Psoas muscle (tissue), 8 donors: ENCODE measurements around the gene DISC1. TPM values are rescaled to one million over a fixed set of nuclear protein-coding genes. Genes with fewer than 3 reads are reported as not detected.

Source experiments
- ATAC-seq, 4 donors: fragments of 200-7000 bp; cut with Tn5 transposase; one replicate each; pipeline ENCODE4 v1.9.1; 2020; ENCODE audit warnings: moderate library complexity in 3 of 4, mild to moderate bottlenecking in 2 of 4
- DNase-seq, 2 donors: peaks; one replicate each; pipeline ENCODE4 v3.0.0-alpha.2; 2020
- H3K27ac ChIP-seq: fragments of 200-600 bp; one replicate; pipeline ENCODE4 v1.8.0; 2022
- H3K27me3 ChIP-seq, 3 donors: fragments of 200-600 bp in 1 of 3; one replicate each; pipeline versions ENCODE4 v1.6.1 to v1.8.0; 2013 to 2022; ENCODE audit warnings: low read length in 2 of 3, mild to moderate bottlenecking in 2 of 3, moderate library complexity in 1 of 3; ENCODE audit not compliant: insufficient read depth in 3 of 3
- H3K36me3 ChIP-seq, 2 donors: fragments of 200-600 bp in 1 of 2; one replicate each; pipeline versions ENCODE4 v1.6.1 to v1.8.0; 2013 to 2022; ENCODE audit warnings: low read depth in 1 of 2, mild to moderate bottlenecking in 1 of 2, moderate library complexity in 1 of 2; ENCODE audit not compliant: insufficient read depth in 1 of 2
- H3K4me1 ChIP-seq: fragments of 200-600 bp; one replicate; pipeline ENCODE4 v1.8.0; 2022
- H3K4me3 ChIP-seq: fragments of 200-600 bp; one replicate; pipeline ENCODE4 v1.8.0; 2022; ENCODE audit warnings: mild to moderate bottlenecking
- H3K9me3 ChIP-seq: fragments of 200-600 bp; one replicate; pipeline ENCODE4 v1.8.0; 2022
- WGBS, 3 donors: extraction: QIAGEN DNeasy Blood & Tissue Kit; methylation state at CpG; one replicate each; pipeline versions ENCODE4 v1.1.6 to v1.1.7; 2013; 5-methylcytosine and 5-hydroxymethylcytosine counted together
- intact Hi-C, 2 donors: fragments of 100-400 bp; cut with DNase I; formaldehyde crosslinking; loops; one replicate each; pipeline versions ENCODE4 v1.11.0 to v1.14.2; 2022
- polyA plus RNA-seq, 3 donors: library from polyadenylated mRNA; stranded (reverse); fragments of 200-250 nt; gene quantifications; one replicate each; pipeline ENCODE4 v1.2.3, GENCODE V29; 2013
- total RNA-seq, 4 donors: library from RNA; stranded (reverse); fragmentation: NEBNext Ultra II Directional in 2 of 4; extraction: Animal tissue kit (Norgen Biotek cat#: 25700) in 2 of 4; gene quantifications; one replicate each; pipeline versions ENCODE4 v1.2.1 to v1.2.4, GENCODE V29; 2021 to 2023
- TF ChIP-seq, protein P1 (sequence below): fragments of 200-600 bp; IDR thresholded peaks from one replicate; pipeline ENCODE4 v1.8.0; 2022; ENCODE audit warnings: antibody characterized with exemption
- donor health status: healthy with polysubstance abuse.
- donor health status: DM: no; HTN: no; CAD: no; lungs with moderate emphysema.
- donor health status: Bipolar disorder and iron deficiency.
- donor health status: healthy.
- donor health status: DM: yes; HTN: yes; CAD: no.
- donor health status: DM: no; HTN: no; CAD: no.
- donor health status: DM: no; HTN: no; CAD: no.
- donor health status: DM: yes; HTN: yes; CAD: no.

DISC1 gene
- total and polyA plus RNA-seq, 7 donors = 0.35 to 2.8 (median 1.6) TPM

DNA sequence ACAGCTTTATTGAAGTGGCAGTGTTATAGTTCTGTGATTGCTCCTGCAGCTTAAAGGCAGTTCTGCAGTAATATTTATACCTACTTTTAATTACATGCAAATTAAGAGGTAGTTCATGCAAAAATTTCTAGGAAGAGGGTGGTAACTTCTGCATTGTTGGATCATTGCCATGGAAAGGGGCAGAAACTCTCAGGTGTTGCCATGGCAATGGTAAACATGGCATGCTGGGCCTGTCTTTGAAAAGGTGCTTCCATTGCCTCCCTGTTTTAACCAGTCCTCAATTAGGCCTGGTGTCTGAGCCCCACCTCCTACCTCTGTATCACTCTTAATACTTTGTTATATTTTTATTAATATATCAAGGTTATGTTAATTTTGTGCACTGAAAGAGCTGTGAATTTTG lies 104.7 kb downstream of the DISC1 start:
- no peak for ATAC-seq
- intact Hi-C loops = no loop called here
- H3K36me3 ChIP-seq = no peaks in the 10 kb centered on the region
- no peak for DNase-seq
- no peak overlapping the region for H3K4me3 ChIP-seq
- no peaks in the 10 kb centered on the region for H3K27me3 ChIP-seq
- no peaks in the 10 kb centered on the region for H3K4me1 ChIP-seq
- H3K9me3 ChIP-seq = peaks cover 5% of the 10 kb centered on the region
- TF ChIP-seq, protein P1, sequence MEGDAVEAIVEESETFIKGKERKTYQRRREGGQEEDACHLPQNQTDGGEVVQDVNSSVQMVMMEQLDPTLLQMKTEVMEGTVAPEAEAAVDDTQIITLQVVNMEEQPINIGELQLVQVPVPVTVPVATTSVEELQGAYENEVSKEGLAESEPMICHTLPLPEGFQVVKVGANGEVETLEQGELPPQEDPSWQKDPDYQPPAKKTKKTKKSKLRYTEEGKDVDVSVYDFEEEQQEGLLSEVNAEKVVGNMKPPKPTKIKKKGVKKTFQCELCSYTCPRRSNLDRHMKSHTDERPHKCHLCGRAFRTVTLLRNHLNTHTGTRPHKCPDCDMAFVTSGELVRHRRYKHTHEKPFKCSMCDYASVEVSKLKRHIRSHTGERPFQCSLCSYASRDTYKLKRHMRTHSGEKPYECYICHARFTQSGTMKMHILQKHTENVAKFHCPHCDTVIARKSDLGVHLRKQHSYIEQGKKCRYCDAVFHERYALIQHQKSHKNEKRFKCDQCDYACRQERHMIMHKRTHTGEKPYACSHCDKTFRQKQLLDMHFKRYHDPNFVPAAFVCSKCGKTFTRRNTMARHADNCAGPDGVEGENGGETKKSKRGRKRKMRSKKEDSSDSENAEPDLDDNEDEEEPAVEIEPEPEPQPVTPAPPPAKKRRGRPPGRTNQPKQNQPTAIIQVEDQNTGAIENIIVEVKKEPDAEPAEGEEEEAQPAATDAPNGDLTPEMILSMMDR = no peak
- no peak overlapping the region for H3K27ac ChIP-seq

DNA sequence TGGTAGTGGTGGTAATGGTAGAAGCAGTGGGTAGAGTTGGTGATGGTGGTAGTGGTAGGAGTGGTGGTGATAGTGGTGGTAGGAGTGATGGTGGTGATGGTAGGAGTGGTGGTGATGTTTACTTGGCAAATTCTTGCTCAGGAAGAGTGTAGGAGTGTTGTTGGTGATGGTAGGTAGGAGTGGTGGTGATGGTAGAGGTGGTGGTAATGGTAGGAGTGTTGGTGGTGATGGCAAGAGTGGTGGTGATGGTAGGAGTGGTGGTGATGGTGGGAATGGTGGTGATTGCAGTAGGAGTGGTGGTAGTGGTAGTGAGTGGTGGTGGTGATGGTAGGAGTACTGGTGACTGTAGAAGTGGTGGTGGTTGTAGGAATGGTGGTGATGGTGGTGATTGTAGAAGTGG lies 106.5 kb downstream of the DISC1 start:
- Histone ChIP-seq H3K4me3 (no peak overlapping the region), H3K27ac (no peak overlapping the region), H3K27me3 (no peaks in the 10 kb centered on the region), H3K9me3 (peaks cover 5% of the 10 kb centered on the region), H3K4me1 (no peaks in the 10 kb centered on the region), H3K36me3 (no peaks in the 10 kb centered on the region)
- DNase-seq (no peak), ATAC-seq (no peak)
- TF ChIP-seq, protein P1 = no peak
- intact Hi-C loops = no loop called here

DNA sequence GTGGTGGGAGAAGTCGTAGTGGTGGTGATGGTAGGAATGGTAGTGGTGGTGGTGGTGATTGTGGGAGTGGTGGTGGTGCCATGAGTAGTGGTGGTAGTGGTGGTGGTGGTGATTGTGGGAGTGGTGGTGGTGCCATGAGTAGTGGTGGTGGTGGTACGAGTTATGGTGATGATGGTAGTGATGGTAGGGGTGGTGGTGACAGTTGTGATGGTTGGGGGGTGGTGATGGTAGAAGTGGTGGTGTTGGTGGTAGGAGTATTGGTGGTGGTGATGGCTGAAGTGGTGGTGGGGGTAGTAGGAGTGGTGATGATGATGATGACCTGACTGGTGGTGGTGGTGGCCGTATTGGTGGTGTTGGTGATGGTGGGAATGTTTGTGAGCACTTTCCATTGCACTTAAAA lies 107.1 kb downstream of the DISC1 start:
- Histone ChIP-seq H3K27ac (no peak overlapping the region), H3K9me3 (peaks cover 5% of the 10 kb centered on the region), H3K4me1 (no peaks in the 10 kb centered on the region), H3K27me3 (no peaks in the 10 kb centered on the region), H3K4me3 (no peak overlapping the region), H3K36me3 (no peaks in the 10 kb centered on the region)
- TF ChIP-seq, protein P1 = no peak
- DNase-seq (no peak), ATAC-seq (no peak)
- intact Hi-C loops = no loop called here
- WGBS, 3 donors = 88 to 100% (median 99%) methylated on average over 3 of the region's 3 CpGs

DNA sequence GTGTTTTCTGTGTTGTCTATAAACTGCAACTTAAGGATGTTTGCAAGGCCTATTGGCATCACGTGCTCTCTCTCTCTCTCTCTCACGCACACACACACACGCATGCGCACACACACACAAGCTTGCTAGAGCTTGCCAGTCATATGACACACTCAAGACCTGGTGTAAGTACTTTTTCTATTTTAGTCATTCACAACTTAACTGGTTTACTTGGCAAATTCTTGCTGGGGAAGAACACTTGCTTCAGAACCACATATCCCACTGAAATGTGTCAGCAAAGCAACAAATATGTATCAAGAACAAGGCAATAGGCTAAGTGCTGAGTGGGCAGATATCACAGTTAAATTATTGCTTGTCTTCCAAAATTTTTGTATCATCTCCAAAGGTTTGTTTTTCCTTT lies 107.8 kb downstream of the DISC1 start:
- DNase-seq (no peak), ATAC-seq (no peak)
- Histone ChIP-seq H3K4me3 (no peak overlapping the region), H3K27ac (no peak overlapping the region), H3K9me3 (peaks cover 5% of the 10 kb centered on the region), H3K36me3 (no peaks in the 10 kb centered on the region), H3K27me3 (no peaks in the 10 kb centered on the region), H3K4me1 (no peaks in the 10 kb centered on the region)
- 80 to 96% (median 81%) methylated on average over 4 of the region's 4 CpGs for WGBS, 3 donors
- intact Hi-C loops = no loop called here
- TF ChIP-seq, protein P1 = no peak

DNA sequence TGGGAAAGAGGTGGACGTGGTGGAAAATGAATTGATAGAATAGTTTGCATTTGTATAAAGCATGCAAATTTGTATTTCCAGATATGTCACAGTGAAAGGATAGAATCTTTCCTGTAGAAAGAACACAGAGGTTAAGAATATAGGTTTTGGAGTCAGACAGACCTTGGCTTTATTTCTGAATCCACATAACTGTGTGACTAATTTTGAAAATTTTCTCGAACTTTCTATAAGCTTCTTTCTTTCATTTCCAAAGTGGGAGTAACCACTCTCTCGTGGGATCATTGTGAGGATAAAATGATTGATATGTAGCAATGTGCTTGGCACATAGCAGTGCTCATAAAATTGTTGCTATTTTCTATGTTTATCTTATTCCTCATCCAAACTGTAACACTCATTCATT lies 108.8 kb downstream of the DISC1 start:
- H3K36me3 ChIP-seq = no peaks in the 10 kb centered on the region
- H3K27me3 ChIP-seq = no peaks in the 10 kb centered on the region
- H3K9me3 ChIP-seq = peaks cover 5% of the 10 kb centered on the region
- DNase-seq = no peak
- no peaks in the 10 kb centered on the region for H3K4me1 ChIP-seq
- H3K27ac ChIP-seq = no peak overlapping the region
- intact Hi-C loops = no loop called here
- ATAC-seq = no peak
- TF ChIP-seq, protein P1 = no peak
- 60 to 62% (median 61%) methylated on average over 3 of the region's 3 CpGs for WGBS, 3 donors
- no peak overlapping the region for H3K4me3 ChIP-seq
